ENCODE data around the gene DTYMK.

Gene DTYMK

DNA sequence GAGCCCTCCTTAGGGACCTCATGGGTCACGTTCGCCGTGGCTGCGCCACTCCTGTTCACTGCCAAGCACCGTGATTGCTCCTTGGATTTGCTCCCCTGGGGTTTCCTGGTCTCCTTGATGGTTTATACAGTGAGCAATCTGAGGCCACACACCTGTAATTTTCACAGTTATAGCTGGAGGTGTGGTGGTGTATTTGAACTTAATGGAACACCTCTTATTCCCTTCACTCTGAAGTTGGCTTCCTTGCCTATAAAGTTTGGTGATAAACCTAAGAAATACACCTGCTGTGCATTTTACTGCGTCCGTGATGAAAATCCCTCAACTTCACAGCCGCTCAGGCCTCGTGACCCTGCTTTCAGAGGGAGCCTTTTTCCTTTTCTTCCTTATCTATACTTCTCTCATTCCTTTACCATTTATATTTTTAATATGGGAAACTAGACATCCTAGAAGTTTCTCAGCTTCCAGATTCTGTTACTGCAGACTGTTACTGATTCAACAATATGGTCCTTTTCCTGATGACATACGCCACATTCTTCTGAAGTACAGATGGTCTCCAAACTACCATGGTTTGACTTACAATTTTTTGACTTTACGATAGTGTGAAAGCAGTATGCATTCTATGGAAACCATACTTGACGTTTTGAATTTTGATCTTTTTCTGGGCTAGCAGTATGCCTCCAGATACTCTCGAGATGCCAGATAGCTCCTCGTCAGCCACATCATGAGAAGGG, 40.5 kb downstream of the DTYMK start:
- DNase-seq, result no peak

DNA sequence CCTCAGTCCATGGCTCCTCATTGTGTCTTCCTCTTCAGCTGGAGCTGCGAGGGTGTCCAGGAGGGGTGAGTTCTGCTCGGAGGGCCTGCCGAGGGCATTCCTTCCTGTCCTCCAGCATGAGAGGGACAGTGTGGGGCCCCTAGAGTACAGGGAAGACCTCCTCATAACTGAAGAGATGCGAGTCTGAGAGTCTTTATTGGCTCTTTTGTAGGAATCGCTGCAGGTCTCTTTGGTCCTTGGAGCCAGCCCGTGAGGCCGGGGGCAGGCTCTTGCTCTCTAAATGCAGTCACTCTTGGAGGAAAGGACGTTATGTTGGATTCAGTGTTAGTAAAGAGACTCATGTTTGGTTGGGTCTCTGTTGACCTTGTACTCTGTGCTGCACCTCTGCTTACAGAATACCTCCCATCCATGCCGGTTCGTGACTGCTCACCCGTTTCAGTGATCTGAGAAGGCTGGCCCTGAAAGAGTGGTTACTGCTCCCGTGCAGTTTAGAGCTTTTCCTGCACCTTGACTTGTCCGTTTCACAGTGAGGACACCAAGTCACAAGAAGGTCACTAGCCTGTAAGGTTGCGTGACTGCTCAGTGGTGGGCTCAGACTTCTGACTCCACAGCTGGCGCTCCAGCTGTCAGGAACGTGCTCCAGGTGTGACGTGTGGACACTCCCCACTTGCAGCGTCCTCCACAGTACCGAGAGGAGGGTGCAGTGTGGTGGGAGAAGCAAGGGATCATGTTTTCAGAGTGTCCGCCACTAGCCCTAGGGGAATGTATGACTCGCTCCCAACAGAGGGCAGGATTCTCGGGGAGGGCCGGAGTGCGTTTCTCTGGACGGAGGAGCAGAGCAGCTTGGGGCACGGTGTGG, 41.3 kb downstream of the DTYMK start:
- no peak for DNase-seq

DNA sequence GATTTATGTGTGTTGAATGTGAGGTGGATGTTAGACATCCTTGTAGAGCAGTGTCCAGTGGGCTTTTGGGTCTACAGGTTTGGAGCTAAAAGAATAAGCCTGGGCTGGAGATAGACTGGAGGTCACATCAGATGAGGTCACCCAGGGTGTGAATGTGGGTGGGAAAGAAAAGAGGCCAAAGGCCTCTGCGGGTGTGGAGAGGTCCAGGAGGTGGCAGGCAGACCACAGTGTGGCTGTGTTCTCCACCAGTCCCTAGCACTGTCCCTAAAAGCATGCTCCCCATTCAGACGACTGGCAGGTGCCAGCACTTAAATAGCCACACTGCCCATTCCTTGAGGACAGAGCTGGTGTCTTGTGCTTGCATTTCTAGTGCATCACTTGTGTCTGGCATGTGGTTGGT, 45.0 kb downstream of the DTYMK start:
- DNase-seq, result no peak

DNA sequence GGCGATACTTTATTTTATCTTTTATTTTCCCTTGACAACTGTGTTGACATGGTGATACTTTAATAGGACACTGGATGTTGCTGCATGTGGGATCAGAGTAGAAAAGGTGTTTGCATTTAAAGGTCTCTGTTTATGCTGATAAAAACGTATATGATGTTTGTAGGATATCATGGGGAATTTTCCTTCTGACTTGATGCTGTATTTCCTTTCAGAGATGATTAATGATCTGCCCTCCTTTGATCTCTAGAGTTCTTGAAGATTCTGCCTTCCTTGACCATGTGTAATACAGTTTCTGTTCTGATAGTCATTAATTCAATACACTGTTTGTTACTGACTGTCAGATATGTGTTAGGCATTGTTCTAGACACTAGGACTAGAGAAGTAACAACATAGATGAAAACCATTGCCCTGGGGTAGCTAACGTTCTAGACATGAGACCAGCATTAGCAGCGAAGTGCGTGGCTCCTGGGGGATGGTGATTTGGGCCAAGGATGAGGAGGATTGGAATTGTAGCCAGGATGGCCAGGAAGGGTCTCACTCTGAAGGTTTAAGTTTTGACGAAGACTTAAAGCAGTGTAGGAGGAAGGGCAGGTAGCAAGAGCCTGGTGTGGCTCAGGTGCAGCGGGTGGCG, 46.3 kb downstream of the DTYMK start:
- no peak for DNase-seq

DNA sequence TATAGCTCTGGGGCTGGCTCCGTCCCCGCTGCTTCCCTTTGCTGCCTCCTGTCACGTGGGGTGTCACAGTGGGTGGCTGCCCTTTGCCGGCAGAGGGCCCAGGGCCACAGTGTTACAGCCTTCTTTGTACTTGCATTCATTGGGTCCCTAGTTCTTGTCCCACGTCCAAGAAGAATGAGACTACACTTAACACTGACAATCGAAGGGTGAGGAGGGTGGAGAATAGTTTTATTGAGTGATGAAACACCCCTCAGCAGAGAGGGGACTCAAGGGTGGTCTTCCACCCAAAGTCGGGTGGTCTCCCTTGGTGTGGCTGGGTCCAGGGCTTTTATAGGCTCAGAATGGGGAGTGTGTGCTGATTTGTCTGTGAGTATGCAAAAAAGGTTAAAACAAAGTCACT, 47.2 kb downstream of the DTYMK start:
- DNase-seq, result no peak

DNA sequence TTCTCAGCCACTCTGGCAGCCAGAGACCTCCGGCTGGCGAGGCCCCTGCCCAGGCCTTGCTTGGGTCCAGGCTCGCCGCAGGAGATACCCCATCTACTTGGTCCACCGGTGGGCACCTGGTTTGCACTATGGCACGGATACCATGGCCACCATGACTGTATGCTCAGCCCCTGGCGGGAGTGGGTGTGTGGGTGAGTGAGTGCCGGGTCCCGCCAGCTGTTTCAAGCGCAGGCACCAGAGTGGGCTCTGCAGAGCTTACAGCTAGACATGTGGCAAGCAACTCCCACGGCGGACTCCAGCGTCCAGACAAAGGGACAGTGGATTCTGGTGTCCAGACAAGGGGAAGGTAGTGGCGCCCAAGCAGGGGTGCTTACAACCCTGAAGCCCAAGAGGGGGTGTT, 47.7 kb downstream of the DTYMK start:
- no peak for DNase-seq

DNA sequence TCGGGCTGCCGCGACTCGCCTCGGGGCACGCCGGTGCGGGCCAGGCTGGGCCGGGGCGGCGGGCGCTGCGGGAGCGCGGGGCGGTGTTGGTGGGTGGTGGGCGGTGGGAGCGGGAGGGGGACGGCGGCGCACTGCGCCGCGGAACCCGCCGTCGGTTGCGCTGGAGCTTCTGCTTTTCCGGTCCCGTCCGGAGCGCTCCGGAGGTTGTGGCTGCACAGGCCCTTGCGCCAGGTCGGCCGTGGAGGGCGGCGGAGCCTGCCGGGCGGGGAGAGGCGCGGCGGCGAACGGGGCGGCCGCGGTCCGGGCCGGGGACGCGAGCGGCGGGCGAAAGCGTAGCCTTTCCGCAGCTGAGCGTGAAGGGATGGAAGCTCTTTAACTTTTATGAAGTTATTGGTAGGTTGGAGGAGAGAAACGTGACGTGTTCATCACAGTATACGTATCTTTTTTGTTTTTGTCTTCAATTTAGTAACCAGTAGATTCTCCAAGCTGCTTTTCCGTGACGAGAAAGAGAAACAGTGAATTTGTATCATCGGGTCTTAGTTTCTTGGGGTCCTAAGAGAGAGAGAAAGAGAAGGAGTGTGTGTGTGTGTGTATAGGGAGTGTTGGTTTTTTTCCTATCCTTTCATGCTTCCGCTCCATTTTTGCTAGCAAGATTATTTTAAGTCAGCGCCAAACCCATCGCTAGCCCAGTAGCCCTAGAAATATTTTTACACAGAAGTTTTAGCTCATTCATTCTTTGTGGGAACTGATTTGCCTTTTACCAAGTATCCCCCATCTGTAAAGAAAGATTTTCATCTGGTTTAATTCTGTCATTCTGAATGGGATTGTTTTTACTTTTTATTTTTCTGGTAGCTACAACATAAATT, 48.6 kb downstream of the DTYMK start:
- DNase-seq, result no peak

DNA sequence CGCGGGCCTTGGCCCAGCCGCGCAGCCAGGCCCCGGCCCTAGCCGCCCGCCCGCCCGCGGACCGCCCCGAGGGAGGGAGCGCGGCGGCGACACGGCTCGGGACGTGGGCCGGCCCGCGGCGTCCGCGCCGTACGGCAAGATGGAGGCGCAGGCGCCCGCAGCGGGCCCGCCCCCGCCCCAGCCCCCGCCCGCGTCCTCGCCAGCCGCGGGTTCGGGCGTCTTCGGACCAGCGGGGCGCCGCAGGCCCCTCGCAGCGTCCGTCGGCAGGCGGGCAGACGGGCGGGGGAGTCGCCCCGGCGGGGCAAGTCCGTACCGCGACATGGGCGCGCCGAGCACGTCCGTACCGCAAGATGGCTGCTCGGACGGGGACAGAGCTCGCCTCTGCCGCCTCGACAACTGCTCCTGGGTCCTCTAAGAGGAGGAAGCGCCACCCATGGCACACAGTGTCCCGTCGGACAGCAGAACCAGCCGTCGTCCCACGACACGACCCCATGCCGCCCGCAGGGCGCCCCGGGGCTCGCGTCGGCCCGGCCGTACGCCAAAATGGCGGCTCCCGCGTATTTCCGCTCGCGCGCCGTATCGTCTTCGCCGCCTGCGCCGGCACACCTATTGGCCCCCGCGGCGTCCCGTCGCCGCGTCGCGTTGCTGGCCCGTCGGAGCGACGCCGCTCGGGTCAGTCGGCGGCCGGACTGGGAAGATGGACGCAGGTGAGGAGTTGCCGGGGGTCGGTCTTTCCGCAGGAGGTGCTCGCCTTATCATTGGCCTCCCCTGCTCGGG, 49.4 kb downstream of the DTYMK start, which contains the start of the genes ATG4B and THAP4:
TSS of gene ATG4B (plus strand) at position 676 of the 777 bp plus-strand sequence. CDS start at position 698, 22 bp downstream.
TSS of gene THAP4 (minus strand) at position 141 of the 777 bp plus-strand sequence. CDS start 141 bp downstream, outside the sequence.
- DNase-seq, result peak; percentile 82

DNA sequence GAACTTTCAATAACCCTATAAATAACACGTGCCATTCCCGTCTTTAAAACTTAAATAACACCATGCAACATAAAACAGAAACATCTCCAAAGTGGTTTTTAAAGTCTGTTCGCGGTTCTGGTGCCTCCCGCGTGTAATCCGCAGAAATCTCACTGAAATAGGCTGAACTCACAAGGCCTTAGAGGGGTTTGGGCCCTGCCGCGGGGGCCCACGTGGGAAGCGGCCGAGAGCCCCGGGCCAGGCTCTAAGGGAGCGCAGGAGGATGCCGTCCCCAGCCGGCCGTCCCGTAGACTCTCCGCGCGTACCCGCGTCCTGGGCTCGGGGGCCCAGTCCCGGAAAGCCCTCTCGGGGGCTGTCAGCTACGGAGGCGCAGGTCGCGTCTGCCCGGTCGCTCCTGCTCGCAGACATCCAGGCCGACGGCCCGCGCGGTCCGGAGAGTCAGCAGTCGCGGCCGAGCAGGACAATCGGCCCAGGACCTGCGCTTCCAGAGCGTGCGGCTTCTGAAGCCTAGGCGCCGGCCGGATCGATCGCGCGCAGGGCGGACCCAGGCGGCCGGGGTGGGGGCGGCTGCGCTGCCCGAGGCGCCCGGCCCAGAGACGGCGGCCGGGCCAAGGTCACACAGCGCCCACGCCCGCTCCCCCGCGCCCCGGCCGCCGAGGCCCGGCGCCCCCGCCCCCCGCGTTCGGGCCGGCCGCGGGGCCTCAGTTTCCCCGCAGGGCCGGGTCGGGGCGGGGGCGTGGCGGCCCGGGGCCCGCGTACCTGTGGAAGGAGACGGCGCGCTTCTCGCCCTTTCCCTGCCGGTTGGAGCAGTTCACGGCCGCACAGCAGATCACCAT, 50.2 kb downstream of the DTYMK start:
- peak; percentile 39 for DNase-seq

DNA sequence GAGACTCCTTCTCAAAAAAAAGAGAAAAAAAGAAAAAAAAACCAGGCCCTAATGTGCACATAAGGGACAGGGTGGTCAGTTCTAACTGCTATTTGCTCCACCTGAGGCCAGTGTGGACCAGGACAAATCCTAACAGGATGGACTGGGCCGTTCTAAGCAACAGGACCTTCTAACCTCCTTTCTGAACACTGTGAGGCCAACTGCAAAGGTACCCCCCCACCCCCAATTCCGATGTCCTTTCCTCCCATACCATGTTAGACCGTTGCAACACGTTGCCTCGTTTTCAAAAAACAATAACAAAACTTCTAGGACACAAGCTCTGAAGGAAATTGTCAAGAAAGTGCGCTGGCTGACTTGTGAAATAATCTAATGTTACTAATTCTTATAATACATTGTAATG, 50.9 kb downstream of the DTYMK start:
- no peak for DNase-seq

DNA sequence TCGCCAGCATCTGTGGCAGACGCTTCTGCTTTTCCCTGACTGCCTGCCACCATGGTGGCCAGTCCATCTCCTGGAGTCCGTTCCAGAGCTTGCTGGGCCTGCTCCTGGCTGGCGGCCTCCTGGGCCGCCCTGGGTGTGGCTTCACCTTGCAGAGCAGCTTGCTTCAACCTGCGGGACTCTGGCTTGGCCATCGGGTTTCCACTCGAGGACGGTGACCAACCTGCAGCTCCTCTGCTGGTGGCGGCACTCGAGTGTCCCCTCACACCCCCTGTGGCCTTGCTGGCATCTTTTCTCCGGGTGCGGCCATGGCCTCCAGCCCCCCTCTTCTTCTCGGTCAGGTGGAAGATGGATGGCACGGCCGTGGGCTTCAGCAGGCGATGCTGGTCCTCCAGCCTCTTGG, 53.1 kb downstream of the DTYMK start:
- DNase-seq, result no peak

DNA sequence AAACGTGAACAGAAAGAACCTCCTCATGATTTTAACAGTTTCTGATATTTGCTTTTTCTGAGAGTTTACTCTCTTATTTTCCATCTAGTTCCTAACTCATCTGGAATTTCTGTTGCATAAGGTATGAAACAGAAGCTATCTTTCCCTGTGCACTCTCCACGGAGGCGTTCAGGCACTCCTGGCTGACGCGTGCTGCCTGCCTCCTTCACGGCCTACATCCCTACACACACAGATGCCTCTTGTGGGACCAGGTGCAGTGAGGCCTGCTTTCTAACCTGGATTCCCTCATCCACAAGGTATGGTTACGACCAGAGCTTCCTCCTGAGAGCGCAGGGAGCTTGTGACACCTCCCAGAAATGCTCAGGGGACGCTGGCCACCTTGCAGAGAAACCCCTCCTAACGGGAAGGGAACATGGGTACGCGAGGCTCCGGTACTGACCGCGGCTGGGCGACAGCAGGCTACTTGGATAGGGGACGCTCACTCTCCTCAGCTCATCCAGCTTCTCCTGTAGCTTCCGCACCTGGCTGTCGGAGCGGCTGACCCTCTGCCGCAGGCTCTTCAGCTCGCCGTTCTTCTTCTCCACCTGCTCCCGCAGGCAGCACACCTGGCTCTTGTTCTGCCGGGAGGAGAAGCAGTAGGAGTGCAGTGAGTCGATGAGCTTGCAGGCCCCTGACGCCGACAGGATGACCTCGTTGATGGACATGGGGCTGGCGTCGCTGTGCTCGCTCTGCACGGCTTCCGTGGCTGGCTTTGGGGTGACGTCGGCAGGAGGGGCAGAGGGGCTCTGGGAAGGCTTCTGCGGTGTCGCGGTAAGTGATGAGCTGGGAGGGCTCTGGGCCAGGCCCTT, 53.9 kb downstream of the DTYMK start:
- no peak for DNase-seq

DNA sequence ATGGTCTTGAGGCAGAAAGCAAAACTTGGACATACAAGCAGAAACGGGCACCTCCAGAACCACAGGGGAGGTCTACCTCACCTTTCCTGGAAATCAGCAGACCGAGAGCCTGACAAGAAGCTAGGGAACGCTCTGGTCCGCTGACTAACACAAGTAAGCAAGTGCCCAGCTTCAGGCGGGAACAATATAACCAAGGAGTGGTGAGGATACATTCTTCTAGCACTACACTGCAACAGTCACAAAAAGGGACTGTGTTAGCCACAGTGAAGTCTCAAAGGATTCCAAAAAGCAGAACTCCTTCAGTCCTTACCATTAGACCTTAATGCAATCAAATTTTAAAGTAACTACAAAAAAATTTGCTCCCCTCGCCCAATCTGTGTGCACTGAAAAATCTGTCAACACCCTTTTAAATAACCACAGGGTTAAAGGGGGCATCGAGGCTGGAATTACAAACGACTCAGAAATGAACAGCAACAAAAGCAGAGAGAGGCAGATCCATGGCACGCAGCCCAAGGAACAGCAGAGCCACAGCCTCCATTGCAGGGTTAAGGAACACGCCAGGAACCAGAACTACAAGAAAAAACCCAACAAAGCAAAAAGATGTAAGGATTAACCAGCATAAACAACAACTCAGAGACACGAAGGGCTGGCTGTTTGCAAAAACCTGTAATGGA, 56.7 kb downstream of the DTYMK start:
- no peak for DNase-seq

DNA sequence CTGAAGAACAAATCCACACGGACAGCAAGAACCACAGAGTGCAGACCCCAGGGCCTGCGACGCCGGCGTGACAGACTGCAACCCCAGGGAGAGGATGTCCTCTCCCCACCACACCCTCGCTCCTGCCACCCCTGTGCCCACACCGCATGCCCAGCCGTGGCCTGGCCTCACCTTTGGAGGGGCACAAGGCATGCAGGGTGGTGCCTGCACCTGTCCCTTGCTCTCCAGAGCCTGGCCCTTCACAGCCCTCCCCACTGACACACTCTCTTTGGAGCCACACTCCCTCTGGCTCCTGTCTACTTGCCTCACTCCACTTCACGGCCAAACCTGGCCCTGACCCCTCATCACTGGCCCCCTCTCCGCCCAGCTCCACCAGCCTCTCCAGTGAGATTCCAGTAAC, 58.9 kb downstream of the DTYMK start:
- no peak for DNase-seq
